BJ (cell line): ENCODE results near the gene SMAD6. TPM values are rescaled to one million over a fixed set of nuclear protein-coding genes. Genes with fewer than 3 reads are reported as not detected.

Source experiments
- CTCF ChIA-PET: fragments of 350-600 bp; formaldehyde crosslinking; extraction: SDS; loops from one replicate; lab custom pipeline; 2021; ENCODE audit warnings: antibody characterized with exemption, inconsistent platforms; lab: Yijun Ruan, JAX
- POLR2A ChIA-PET: fragments of 300-600 bp; sonication (Branson Sonifier 250); formaldehyde crosslinking; extraction: SDS; loops from one replicate; lab custom pipeline; 2021; ENCODE audit warnings: antibody characterized with exemption; lab: Charles Lee
- DNase-seq: peaks from one replicate; pipeline ENCODE4 v3.0.0-alpha.2; 2011; ENCODE audit warnings: low read depth
- H3K27me3 ChIP-seq: 2 replicates; pipeline ENCODE4 v1.6.0; 2011; ENCODE audit warnings: low read length; ENCODE audit not compliant: control insufficient read depth, insufficient read depth
- H3K36me3 ChIP-seq: 2 replicates; pipeline ENCODE4 v1.5.1; 2011; ENCODE audit warnings: low read length; ENCODE audit not compliant: control insufficient read depth, insufficient read depth
- H3K4me3 ChIP-seq: 2 replicates; pipeline ENCODE4 v1.5.1; 2011; ENCODE audit warnings: low read depth, mild to moderate bottlenecking, control low read depth, low read length
- CTCF ChIP-seq: IDR thresholded peaks from 2 replicates; pipeline ENCODE4 v1.5.1; 2011; ENCODE audit warnings: low read depth, mild to moderate bottlenecking, control low read depth, inconsistent platforms, low read length, moderate library complexity; ENCODE audit not compliant: insufficient read depth
- polyA plus RNA-seq: library from polyadenylated mRNA; depleted of rRNA; stranded (reverse); fragments of >200 nt; gene quantifications from 2 replicates; pipeline ENCODE4 v1.2.3, GENCODE V29; 2011

The SMAD6 gene
- polyA plus RNA-seq, 1 experiment, result 3.8 TPM

DNA sequence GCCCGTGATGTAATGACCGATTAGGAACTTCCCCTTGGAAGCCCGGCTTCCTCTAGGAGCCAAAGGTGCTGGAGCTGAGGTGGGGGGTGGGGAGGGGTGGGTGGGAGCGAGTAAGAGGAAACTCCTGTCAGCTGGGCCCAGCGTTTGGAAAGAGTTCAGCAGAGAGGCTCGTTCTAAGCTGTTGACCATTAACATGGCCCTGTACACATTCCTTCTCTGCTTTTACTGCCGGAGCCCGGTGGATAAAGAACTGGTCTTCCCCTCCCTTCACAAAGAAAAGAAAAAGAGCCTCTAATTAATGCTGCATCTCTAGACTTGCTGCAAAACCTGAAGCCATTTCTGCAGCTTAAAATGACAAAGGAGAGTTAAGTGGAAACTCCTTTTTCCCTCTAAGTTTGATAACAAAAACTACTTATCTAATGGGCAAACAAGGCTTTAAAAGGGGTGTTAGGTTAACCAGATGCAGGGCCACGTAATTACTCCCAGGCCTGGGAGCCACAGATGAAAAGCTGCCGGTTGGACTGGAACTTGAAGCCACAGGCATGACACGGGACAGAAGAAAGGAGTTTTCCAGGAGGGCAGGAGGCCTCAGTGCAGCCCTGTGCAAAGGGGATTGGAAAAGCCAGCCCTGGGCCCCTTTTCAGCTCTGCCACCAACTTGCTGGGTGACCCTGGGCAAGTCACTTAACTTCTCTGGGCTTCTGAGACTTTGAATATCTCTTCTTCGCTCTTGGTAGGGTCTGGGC, 71.3 kb downstream of the SMAD6 start:
- no peaks in the 10 kb centered on the region; the same call in 1 of the 2 replicates for H3K36me3 ChIP-seq
- TF ChIP-seq CTCF, result no peak
- no peak for DNase-seq
- POLR2A ChIA-PET, result interaction anchor here (0.6 to 1.2 kb wide), 2 partner anchors 72 to 601 kb away, joined by 4 read pairs; no protein-coding TSS in a partner anchor
- H3K27me3 ChIP-seq, result no peaks in the 10 kb centered on the region
- H3K4me3 ChIP-seq, result no peak overlapping the region
- CTCF ChIA-PET, result interaction anchor here (0.6 to 13.6 kb wide), 21 partner anchors 9 to 169 kb away, joined by 3 to 155 read pairs (median 4); partner anchors contain the start of gene SMAD6

GRCh38 chr15:66774001-66774814, 72.2 kb downstream of the SMAD6 start:
- no peak for DNase-seq
- peak; percentile 95 for TF ChIP-seq CTCF
- no peaks in the 10 kb centered on the region for H3K27me3 ChIP-seq
- POLR2A ChIA-PET, result interaction anchor here (1.2 kb wide), 1 partner anchor 73 kb away, joined by 4 read pairs; no protein-coding TSS in a partner anchor
- no peaks in the 10 kb centered on the region; the same call in 1 of the 2 replicates for H3K36me3 ChIP-seq
- CTCF ChIA-PET, result interaction anchor here (0.6 to 13.6 kb wide), 25 partner anchors 9 to 170 kb away, joined by 3 to 155 read pairs (median 5); partner anchors contain the start of gene SMAD6
- H3K4me3 ChIP-seq, result no peak overlapping the region

- Histone ChIP-seq H3K36me3 (no peaks in the 10 kb centered on the region; the same call in 1 of the 2 replicates), H3K4me3 (no peak overlapping the region), H3K27me3 (no peaks in the 10 kb centered on the region)
- POLR2A ChIA-PET, result interaction anchor here (0.5 kb wide), 1 partner anchor 1471 kb away, joined by 4 read pairs; no protein-coding TSS in a partner anchor
- DNase-seq, result no peak
- CTCF ChIA-PET, result interaction anchor here (0.7 to 13.6 kb wide), 21 partner anchors 13 to 172 kb away, joined by 3 to 155 read pairs (median 5); partner anchors contain the start of gene SMAD6
- TF ChIP-seq CTCF, result no peak
These were observed 73.4 kb downstream of the SMAD6 start for GRCh38 chr15:66775127-66776105.

DNA sequence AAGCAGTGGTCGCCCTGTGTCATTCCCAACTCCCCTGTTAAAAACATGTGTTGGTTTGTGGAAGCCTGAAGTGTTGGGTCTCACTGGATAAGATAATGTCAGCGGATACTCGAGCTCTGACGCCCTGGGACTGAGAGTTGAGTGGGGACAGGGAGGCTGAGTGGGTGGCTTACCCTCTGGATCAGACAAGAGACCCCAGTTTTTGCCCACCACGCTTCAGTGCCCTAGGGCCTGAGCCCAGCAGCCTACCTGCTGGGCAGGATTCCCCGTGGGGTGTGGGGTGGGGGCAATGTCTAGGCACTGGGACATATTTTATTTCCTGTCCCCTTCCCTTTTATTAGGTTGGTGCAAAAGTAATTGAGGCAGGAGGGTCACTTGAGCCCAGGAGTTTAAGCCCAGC, 75.0 kb downstream of the SMAD6 start:
- ChIA-PET CTCF (interaction anchor here (0.6 to 4.2 kb wide), 6 partner anchors 12 to 173 kb away, joined by 3 to 36 read pairs (median 4); no protein-coding TSS in a partner anchor), POLR2A (no interaction called here)
- TF ChIP-seq CTCF, result no peak
- Histone ChIP-seq H3K36me3 (peaks cover 2% of the 10 kb centered on the region), H3K4me3 (no peak overlapping the region), H3K27me3 (no peaks in the 10 kb centered on the region)
- DNase-seq, result no peak
